OCI-LY1 (cell line): Measurements from ENCODE around the gene CHST12.

Source experiments
- CTCF ChIP-seq: fragments of 200-600 bp; sonication (generic), shearing (Covaris generic); IDR thresholded peaks from 2 replicates; pipeline ENCODE4 v1.5.1; 2017; ENCODE audit warnings: mild to moderate bottlenecking, antibody characterized with exemption, low read length, moderate library complexity, mixed read lengths
- EZH2 ChIP-seq: fragments of 200-600 bp; sonication (generic), shearing (Covaris generic); IDR thresholded peaks from 2 replicates; pipeline ENCODE4 v1.8.0; 2017; ENCODE audit warnings: borderline replicate concordance, mixed run types, mild to moderate bottlenecking, antibody characterized with exemption, low read length, moderate library complexity, mixed read lengths

- no peak for TF ChIP-seq CTCF
- TF ChIP-seq EZH2: no peak
Observed at GRCh38 chr7:2399848-2400587, 3.4 kb upstream of the CHST12 start.
